HG03095 (cell line): ENCODE measurements around the gene FAM9C.
"Not testable (repeated sequence)": the region's sequence is repeated elsewhere in the genome, so short reads cannot be mapped to it uniquely, and the experiment has no call there.

ENCODE experiments used
- ATAC-seq: cut with Tn5 transposase; IDR thresholded peaks from one replicate; pipeline ENCODE4 v1.9.1; 2021; ENCODE audit warnings: moderate library complexity; ENCODE audit not compliant: unreplicated experiment

The FAM9C gene

GRCh38 chrX:13044441-13044840 is at the start of gene FAM9C:
Gene FAM9C, minus strand, starts transcription at chrX:13044620. Its CDS starts 831 bp downstream, at chrX:13043789.
- no peak for ATAC-seq

DNA sequence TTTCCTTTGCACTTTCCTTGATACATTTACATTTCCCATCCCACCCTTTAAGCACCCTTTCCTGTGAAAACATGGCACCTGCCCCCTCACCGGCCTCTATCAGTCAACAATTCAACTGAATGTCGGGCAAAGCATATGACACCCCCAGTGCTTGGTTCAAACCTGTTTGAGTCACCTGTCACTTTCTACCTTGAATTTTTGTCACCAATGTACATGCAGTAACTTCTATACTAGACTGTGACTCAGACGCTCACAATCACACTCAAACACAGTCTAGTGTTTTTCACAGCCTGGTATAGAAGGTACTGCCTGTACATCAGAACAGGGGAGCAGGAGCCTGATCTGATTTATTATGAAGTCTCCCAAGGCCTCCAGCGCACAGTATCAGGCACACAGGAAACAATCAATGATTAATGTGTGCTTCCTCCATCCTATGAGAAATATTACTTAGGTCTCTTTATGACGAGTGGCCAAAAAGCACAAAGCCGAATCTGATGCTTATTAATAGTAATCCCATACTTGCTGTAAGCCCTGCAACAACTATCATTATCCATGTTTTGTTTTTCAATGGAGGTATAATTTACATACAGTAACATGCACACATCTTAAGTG is 49.2 kb upstream of the FAM9C start:
- no peak for ATAC-seq

- peak; percentile 55 for ATAC-seq
Observed at GRCh38 chrX:13092455-13092941, 48.1 kb upstream of the FAM9C start.

GRCh38 chrX:13091111-13091765 is 46.8 kb upstream of the FAM9C start:
- ATAC-seq: no peak

DNA sequence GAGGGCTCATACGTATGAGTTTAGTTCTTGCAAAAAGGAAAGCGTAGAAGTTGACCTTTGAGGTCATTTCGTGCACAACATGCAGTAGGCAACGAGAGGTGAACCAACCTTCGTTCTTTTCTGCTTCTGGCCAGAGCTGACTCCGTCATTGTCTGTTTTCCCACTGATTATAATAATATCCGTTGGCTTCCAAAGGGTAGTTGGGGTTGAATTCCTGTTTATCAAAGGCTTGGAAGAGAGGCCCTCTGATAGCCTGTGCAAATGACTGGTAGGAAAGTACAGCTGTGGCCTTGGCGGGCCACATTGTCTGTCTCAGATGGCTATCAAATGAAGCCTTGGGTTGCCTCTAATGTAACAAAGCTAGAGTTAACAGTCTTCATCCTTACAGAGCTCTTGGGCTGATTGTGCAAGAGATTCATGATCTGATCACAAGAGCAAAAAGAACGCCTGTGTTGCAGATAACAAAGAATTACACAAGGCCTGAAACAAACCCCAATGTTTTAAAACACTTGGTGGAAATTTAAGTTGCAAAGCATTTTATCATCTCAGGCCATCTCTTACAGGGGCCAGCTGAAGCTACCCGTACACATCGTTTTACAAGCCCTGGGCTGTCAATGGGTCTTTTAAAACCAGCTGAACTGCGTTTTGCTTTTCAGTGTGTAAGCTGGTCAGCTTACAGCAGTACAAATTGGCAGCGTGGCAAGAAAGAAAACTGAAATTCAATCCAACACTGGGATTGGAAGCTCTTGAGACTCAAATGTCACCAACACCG is 46.1 kb upstream of the FAM9C start:
- ATAC-seq: no peak

DNA sequence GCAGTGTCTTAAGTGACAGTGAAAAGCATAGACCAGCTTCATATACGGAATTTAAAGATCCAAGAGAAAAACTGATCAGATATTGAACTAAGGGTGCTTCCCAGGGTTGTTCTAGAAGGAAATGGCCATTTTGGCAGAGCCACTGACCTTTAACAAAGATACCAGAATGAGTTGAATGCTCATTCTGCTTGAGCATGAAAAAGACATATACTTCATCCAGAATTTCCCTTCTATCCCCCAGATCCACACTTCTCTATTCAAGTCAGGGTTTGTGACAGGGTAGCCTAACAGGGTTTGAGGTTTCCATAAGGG is 45.6 kb upstream of the FAM9C start:
- ATAC-seq: no peak

DNA sequence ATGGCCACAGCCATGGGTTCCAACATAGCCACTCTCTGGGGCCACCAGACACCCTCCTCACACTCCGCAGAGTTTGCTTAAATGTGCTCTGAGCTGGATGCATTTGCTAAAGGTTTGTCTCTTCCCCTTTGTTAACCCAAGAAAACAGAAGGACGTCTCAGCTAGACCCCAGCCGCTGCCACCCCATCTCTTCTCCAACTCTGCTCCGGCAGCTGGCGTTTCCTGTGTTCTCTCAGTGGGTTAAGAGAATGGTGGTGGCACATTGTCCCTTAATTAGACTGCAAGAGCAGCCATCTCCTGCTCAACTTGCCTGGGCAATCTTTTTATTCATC is 43.7 kb upstream of the FAM9C start:
- no peak for ATAC-seq

DNA sequence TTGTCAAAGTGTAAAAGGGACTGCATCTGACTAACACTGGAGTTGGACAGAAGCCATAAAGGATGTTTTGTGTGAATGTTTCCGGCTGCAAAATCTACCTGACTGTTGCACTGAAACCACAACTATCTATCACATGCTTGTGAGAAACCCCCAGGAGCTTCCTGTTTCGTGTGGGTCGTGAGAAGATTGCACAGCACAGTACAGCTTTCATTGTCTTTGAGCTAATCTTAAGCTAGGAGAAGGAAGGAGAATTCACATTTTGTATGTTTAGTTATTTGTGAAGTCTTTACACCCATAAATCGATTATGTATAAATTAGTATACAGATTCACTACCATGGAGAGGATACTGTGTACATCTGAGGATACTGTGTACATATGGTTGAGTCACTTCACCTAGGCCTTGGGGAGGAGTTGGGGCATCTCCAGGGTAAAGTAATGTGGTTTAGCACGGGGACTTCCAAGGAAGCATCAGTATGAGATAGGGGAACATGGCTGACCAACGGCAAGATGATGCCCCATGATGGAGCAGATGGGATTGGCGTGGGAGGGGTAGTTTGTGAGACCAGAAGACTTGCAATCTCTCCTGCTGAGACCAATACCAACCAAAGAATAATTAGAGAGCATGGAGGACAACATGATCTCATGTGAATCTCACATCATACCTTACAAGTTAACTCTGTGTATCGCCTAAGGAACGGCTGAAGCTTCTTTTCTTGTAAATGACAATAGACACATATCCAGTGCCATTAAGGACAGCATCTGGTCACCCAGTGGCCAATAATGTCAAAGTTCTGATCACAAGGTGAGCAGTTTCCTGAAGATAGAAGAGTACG is 43.1 kb upstream of the FAM9C start:
- ATAC-seq: peak; percentile 73

DNA sequence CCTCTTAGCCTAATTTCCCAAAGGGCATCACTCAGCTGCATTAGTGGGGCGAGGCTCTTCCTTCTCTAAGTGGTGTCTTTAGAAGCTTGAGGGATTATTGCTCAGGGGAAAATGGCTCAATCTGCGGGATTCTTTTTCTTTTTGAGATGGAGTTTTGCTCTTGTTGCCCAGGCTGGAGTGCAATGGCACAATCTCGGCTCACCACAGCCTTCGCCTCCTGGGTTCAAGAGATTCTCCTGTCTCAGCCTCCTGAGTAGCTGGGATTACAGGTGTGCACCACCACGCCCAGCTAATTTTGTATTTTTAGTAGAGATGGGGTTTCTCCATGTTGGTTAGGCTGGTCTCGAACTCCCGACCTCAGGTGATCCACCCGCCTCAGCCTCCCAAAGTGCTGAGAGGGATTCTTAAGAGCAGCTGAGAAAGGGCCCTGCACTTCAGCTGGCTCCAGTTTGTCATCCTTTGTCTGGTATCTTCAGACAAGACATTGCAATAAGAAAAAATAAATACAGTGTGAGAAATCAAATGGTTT is 42.4 kb upstream of the FAM9C start:
- ATAC-seq: not testable (repeated sequence)

DNA sequence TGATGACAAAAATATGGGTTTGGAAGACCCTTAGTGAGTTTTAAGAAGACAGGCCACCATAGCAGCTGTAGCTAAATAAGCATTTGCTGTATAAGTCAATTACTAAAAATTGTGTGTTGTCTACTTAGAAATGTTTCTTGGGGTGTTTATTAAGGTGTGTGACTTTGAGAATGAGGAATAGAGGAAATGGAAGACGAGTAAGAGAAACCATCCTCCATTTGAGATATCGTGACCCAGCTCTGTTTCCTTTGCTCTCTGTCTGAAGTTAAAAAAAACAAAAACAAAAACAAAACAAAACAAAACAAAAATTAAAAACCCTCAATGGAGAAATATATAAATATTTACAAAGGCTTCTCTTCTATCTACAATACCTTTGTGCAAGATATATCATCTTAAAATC is 41.7 kb upstream of the FAM9C start:
- ATAC-seq: no peak

- ATAC-seq: no peak
Observed at GRCh38 chrX:13085526-13085925, 41.1 kb upstream of the FAM9C start.

DNA sequence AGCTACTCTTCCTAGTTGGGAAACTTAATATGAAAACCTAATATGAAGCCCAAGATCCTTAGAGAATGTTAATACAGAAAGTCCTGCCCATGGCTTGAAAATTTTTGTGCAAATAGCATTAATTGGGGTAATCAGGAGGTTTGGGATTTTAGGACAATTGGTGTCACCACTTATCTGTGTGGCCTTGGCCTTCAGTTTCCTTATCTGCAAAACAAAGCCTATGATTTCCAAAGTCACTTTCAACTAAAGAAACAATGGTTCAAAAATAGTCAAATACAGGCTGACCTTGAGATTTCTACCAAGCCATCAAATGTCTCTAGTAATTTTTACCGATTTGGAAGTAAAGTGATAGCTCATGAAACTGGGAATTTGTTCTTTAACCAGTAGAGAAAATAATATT is 40.2 kb upstream of the FAM9C start:
- no peak for ATAC-seq

DNA sequence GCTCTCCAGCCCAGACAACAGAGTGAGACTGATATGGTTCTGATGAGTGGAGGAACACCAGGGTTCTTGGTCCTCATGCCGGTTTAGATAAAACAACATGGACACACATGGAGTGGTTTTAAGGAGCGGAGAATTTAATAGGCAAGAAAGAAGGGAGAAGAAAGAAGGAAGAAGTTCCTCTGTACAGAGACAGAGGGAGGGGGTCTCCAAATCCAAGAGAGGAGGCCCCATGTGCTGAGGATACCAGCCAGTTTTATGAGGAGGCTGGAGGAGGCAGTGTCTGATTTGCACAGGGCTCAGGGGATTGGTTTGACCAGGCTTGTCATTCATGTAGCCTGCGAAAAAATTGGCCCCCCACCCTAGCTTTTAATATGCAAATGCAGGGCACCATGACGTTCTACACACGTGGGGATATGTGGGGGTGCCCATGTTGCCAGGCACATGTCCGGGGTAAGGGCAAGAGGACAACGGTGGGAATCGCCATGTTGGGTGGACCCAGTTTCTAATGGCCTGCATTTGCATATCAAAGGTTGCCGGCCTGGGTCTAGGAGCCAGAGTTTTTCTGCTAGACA is 39.4 kb upstream of the FAM9C start:
- not testable (repeated sequence) for ATAC-seq

- ATAC-seq: no peak
Observed at GRCh38 chrX:13082206-13083065, 38.0 kb upstream of the FAM9C start.

DNA sequence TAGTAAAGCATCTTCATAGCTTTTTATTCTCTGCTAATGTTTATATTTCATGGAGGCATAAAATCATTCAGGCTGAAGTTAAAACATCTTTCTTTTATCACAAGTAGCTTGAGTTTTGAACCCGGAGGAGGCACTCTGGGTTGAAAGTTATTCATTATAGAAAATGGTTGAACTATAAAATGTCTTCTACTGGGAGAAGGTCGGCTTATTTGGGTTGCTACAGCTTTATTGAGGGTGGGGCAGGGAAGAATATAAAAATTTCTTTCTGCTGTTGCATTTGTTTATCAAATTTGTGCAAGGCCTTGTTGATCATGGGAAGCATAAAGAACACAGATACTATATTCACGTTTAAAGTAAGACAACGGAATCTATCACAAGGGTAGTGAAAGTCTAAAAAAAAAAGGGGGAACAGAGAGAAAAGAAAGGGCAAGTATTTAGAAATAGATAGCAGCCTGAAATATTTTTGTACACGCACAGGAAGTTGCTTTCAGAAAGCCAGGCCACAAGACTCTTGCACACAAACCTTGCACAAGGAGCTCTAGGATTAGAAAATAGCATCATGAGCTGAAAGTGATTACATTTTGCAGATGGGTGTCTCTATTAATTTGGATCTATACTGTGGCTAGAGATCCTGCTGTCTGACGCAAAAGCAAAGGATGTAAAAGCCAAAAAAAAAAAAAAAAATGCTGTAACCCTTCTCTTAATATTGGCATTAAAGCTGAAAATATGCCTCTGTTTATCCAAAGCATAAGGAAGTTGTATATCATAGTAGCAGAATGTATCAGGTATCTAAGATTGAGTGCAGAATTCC is 37.2 kb upstream of the FAM9C start:
- ATAC-seq: peak; percentile 58

- no peak for ATAC-seq
Observed at GRCh38 chrX:13080128-13080795, 35.8 kb upstream of the FAM9C start.

GRCh38 chrX:13078739-13079444 is 34.5 kb upstream of the FAM9C start:
- ATAC-seq: no peak

GRCh38 chrX:13077168-13077567 is 32.7 kb upstream of the FAM9C start:
- no peak for ATAC-seq
